Gastroesophageal sphincter (tissue), 4 donors: ENCODE measurements around the gene IFIT1. TPM values are rescaled to one million over a fixed set of nuclear protein-coding genes. Genes with fewer than 3 reads are reported as not detected.
A peak's percentile ranks its signal among the peaks of the same experiment; 100 is the strongest.

ENCODE experiments used
- ATAC-seq: fragments of 150-250 bp; one replicate; pipeline ENCODE4 v1.9.1; 2016; ENCODE audit warnings: mild to moderate bottlenecking, moderate library complexity
- H3K27ac ChIP-seq, 4 donors: fragments of 200-600 bp; sonication (generic) in 3 of 4; 1 replicate in 3 of 4; 2 replicates in 1 of 4; pipeline ENCODE4 v1.5.1; 2016 to 2019
- H3K27me3 ChIP-seq: fragments of 200-600 bp; sonication (generic); one replicate; pipeline ENCODE4 v1.5.1; 2019
- H3K36me3 ChIP-seq, 2 donors: fragments of 200-600 bp; sonication (generic); one replicate each; pipeline ENCODE4 v1.5.1; 2019; ENCODE audit warnings: control low read depth in 1 of 2
- H3K4me1 ChIP-seq, 3 donors: fragments of 200-600 bp; sonication (generic); 1 replicate in 2 of 3; 2 replicates in 1 of 3; pipeline ENCODE4 v1.5.1; 2016 to 2019; ENCODE audit warnings: control low read depth in 2 of 3
- H3K4me3 ChIP-seq, 2 donors: fragments of 200-600 bp; sonication (generic); one replicate each; pipeline ENCODE4 v1.5.1; 2019; ENCODE audit warnings: mild to moderate bottlenecking in 1 of 2, moderate library complexity in 1 of 2
- H3K9me3 ChIP-seq, 3 donors: fragments of 200-600 bp; sonication (generic); one replicate each; pipeline ENCODE4 v1.5.1; 2017 to 2019; ENCODE audit warnings: control low read depth in 2 of 3
- CTCF ChIP-seq, 4 experiments: fragments of 200-600 bp in 2 of 4; fragments of 450-650 bp in 2 of 4; sonication (generic) in 1 of 4; IDR thresholded peaks; one replicate each; pipeline ENCODE4 v1.5.1; 2017 to 2019; ENCODE audit warnings: antibody characterized with exemption in 4 of 4, mild to moderate bottlenecking in 2 of 4, moderate library complexity in 2 of 4
- EP300 ChIP-seq: sonication (generic); formaldehyde crosslinking; IDR thresholded peaks from one replicate; pipeline ENCODE4 v1.6.1; 2017; ENCODE audit warnings: antibody characterized with exemption, mild to moderate bottlenecking
- POLR2A ChIP-seq, 2 donors: fragments of 450-650 bp; IDR thresholded peaks; one replicate each; pipeline ENCODE4 v1.6.1; 2017; ENCODE audit warnings: antibody characterized with exemption in 2 of 2, mild to moderate bottlenecking in 2 of 2, moderate library complexity in 1 of 2
- POLR2AphosphoS5 ChIP-seq: sonication (generic); formaldehyde crosslinking; IDR thresholded peaks from one replicate; pipeline ENCODE4 v1.6.1; 2017; ENCODE audit warnings: antibody characterized with exemption
- WGBS, 2 donors: methylation state at CpG; one replicate each; pipeline ENCODE4 v1.1.5; 2018; ENCODE audit warnings: low coverage in 1 of 2; 5-methylcytosine and 5-hydroxymethylcytosine counted together
- total RNA-seq, 4 donors: library from RNA; depleted of rRNA; stranded (reverse); fragments of >200 nt; gene quantifications; one replicate each; pipeline ENCODE4 v1.1.0, GENCODE V29; 2016

Gene IFIT1
- total RNA-seq, 4 donors from 2014 or later = 10.3 to 16.5 (median 15.2) TPM

- Histone ChIP-seq H3K4me3 (no peak overlapping the region), H3K4me1 (peaks cover 22 to 49% (median 23%) of the 10 kb centered on the region in 3 donors), H3K36me3 (no peaks in the 10 kb centered on the region), H3K27ac (no peak overlapping the region), H3K27me3 (no peaks in the 10 kb centered on the region), H3K9me3 (no peaks in the 10 kb centered on the region)
- ATAC-seq = no peak
- TF ChIP-seq CTCF (IDR thresholded peaks at IDR 0.05) (no peak), EP300 (no peak), POLR2A (IDR thresholded peaks at IDR 0.05) (no peak), POLR2AphosphoS5 (no peak)
- 88 to 95% methylated on average over 3 of the region's 3 CpGs for WGBS, 2 donors
These were observed 20.4 kb upstream of the IFIT1 start for GRCh38 chr10:89371987-89372386.

GRCh38 chr10:89373916-89374711, 18.3 kb upstream of the IFIT1 start:
- 0 to 10% methylated on average over 3 of the region's 3 CpGs for WGBS, 2 donors
- Histone ChIP-seq H3K4me3 (no peak overlapping the region), H3K27me3 (no peaks in the 10 kb centered on the region), H3K27ac (peak overlapping the region; percentile 68 to 86 (median 82)), H3K9me3 (no peaks in the 10 kb centered on the region), H3K36me3 (no peaks in the 10 kb centered on the region), H3K4me1 (peaks cover 13 to 28% (median 16%) of the 10 kb centered on the region in 3 donors)
- TF ChIP-seq EP300 (no peak), CTCF (IDR thresholded peaks at IDR 0.05) (no peak), POLR2AphosphoS5 (peak; percentile 88), POLR2A (IDR thresholded peaks at IDR 0.05) (no peak)
- ATAC-seq = peak; percentile 98

DNA sequence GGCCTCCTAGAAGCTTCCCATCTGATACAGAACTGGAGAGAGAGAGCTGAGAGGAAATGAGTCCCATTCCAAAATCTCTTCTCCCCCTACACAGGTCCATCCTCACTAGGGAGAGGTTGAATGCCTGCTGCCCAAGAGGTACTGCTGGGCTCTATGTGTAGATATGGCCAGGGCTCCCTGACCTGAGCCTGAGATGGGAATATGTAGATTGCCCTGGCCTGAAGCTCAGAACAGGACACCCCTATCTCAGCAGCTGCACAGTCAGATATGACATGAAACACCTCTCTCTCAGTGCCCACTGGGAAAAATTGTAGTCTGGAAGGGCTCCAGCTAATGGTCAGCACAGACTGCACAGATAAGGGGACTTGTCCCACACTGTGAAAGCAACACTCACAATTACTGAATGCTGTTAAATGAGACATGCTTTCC, 17.7 kb upstream of the IFIT1 start:
- H3K9me3 ChIP-seq = no peaks in the 10 kb centered on the region
- peak; percentile 1 for ATAC-seq
- TF ChIP-seq EP300 (no peak), POLR2A (IDR thresholded peaks at IDR 0.05) (no peak), POLR2AphosphoS5 (no peak), CTCF (IDR thresholded peaks at IDR 0.05) (no peak)
- H3K36me3 ChIP-seq = no peaks in the 10 kb centered on the region
- peaks cover 13 to 23% (median 16%) of the 10 kb centered on the region in 3 donors for H3K4me1 ChIP-seq
- no peaks in the 10 kb centered on the region for H3K27me3 ChIP-seq
- H3K27ac ChIP-seq = peak overlapping the region; percentile 68 to 86 (median 82)
- no peak overlapping the region for H3K4me3 ChIP-seq

- H3K4me1 ChIP-seq = peaks cover 13 to 23% (median 16%) of the 10 kb centered on the region in 3 donors
- ATAC-seq = no peak
- H3K27ac ChIP-seq = no peak within 1 kb of the TSS
- H3K36me3 ChIP-seq = no peaks in the 10 kb centered on the region
- no peaks in the 10 kb centered on the region for H3K9me3 ChIP-seq
- TF ChIP-seq POLR2AphosphoS5 = no peak
- H3K27me3 ChIP-seq = no peaks in the 10 kb centered on the region
- H3K4me3 ChIP-seq = no peak within 1 kb of the TSS
- WGBS, 2 donors = 92 to 96% methylated on average over 4 to 5 of the region's 5 CpGs
These were observed 14.5 kb upstream of the IFIT1 start, which contains the start of gene IFIT1B for GRCh38 chr10:89377705-89378637. Gene IFIT1B, plus strand, starts transcription at chr10:89378056. Its CDS starts 80 bp downstream, at chr10:89378136.

GRCh38 chr10:89379103-89379502, 13.3 kb upstream of the IFIT1 start:
- peaks cover 5 to 12% (median 7%) of the 10 kb centered on the region in 3 donors for H3K4me1 ChIP-seq
- H3K27me3 ChIP-seq = no peaks in the 10 kb centered on the region
- no peaks in the 10 kb centered on the region for H3K36me3 ChIP-seq
- no peak for ATAC-seq
- no peak overlapping the region for H3K4me3 ChIP-seq
- no peak for TF ChIP-seq EP300
- TF ChIP-seq CTCF (IDR thresholded peaks at IDR 0.05) = no peak
- TF ChIP-seq POLR2AphosphoS5 = no peak
- TF ChIP-seq POLR2A (IDR thresholded peaks at IDR 0.05) = no peak
- no peaks in the 10 kb centered on the region for H3K9me3 ChIP-seq
- no peak overlapping the region for H3K27ac ChIP-seq
